ENCODE data around the gene RNF207.
A peak's percentile ranks its signal among the peaks of the same experiment; 100 is the strongest.

RNF207 gene
- total RNA-seq: 0.12 to 3.4 (median 0.51) reads per million in 17 experiments

- DNase-seq: peak in 3 of 4 experiments; percentile 23 to 67 (median 41)
Observed at GRCh38 chr1:6205849-6206519, at the start of gene RNF207. RNF207 (plus strand) TSS chr1:6206119; CDS start chr1:6206536, 417 bp downstream.

- DNase-seq: no peak
Observed at GRCh38 chr1:6157132-6157527, 48.8 kb upstream of the RNF207 start.

GRCh38 chr1:6157528-6158174 is 48.3 kb upstream of the RNF207 start:
- no peak for DNase-seq

GRCh38 chr1:6158181-6158580 is 47.7 kb upstream of the RNF207 start:
- no peak for DNase-seq

- no peak for DNase-seq
Observed at GRCh38 chr1:6162341-6162740, 43.6 kb upstream of the RNF207 start.

GRCh38 chr1:6162773-6163172 is 43.1 kb upstream of the RNF207 start:
- DNase-seq: no peak

GRCh38 chr1:6163191-6163972 is 42.5 kb upstream of the RNF207 start:
- no peak for DNase-seq

- DNase-seq: no peak
Observed at GRCh38 chr1:6163973-6164617, 41.8 kb upstream of the RNF207 start.

GRCh38 chr1:6165027-6165426 is 40.9 kb upstream of the RNF207 start:
- no peak for DNase-seq

GRCh38 chr1:6165441-6165985 is 40.4 kb upstream of the RNF207 start:
- DNase-seq: no peak

GRCh38 chr1:6166221-6166620 is 39.7 kb upstream of the RNF207 start:
- DNase-seq: no peak

GRCh38 chr1:6166655-6167390 is 39.1 kb upstream of the RNF207 start:
- DNase-seq: no peak

GRCh38 chr1:6167391-6168303 is 38.3 kb upstream of the RNF207 start:
- no peak for DNase-seq

GRCh38 chr1:6168947-6169586 is 36.9 kb upstream of the RNF207 start:
- no peak for DNase-seq

GRCh38 chr1:6170116-6170741 is 35.7 kb upstream of the RNF207 start:
- no peak for DNase-seq

- DNase-seq: peak in 3 of 4 experiments; percentile 28 to 61 (median 43)
Observed at GRCh38 chr1:6170742-6171201, 35.1 kb upstream of the RNF207 start.

- DNase-seq: peak; percentile 5 to 44 (median 26)
Observed at GRCh38 chr1:6171548-6172124, 34.3 kb upstream of the RNF207 start.

- no peak for DNase-seq
Observed at GRCh38 chr1:6172549-6172948, 33.4 kb upstream of the RNF207 start.

All from suppressor macrophage (primary cell).